8988T (cell line): ENCODE measurements around the gene ISM1.

Experiments used
- DNase-seq: peaks from one replicate; pipeline ENCODE4 v3.0.0; 2011

ISM1 gene

DNA sequence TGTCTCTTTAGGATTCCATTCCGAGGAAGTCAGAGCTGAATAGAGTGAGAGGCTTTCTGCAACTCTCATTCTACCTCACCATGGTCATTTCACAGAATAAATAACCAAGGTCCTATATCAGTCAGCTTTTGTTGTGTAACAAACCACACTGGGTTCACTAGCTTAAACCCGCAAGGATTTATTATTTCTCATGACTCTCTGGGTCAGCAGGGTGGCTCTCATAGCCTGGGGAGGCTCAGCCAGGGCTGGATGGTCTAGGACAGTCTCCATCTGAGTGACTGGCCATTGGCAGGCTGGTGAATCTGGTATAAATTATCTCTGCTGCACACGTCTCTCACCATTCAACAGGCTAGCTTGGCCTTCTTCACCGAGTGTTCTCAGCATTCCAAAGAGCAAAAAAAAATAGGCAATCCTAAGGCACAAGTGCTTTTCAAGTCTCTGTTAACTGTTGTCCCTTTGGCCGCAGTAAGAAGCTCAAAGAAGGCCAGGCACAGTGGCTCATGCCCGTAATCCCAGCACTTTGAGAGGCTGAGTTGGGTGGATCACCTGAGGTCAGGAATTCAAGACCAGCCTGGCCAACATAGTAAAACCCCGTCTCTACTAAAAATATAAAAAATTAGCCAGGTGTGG, 39.7 kb downstream of the ISM1 start:
- DNase-seq, result no peak

DNA sequence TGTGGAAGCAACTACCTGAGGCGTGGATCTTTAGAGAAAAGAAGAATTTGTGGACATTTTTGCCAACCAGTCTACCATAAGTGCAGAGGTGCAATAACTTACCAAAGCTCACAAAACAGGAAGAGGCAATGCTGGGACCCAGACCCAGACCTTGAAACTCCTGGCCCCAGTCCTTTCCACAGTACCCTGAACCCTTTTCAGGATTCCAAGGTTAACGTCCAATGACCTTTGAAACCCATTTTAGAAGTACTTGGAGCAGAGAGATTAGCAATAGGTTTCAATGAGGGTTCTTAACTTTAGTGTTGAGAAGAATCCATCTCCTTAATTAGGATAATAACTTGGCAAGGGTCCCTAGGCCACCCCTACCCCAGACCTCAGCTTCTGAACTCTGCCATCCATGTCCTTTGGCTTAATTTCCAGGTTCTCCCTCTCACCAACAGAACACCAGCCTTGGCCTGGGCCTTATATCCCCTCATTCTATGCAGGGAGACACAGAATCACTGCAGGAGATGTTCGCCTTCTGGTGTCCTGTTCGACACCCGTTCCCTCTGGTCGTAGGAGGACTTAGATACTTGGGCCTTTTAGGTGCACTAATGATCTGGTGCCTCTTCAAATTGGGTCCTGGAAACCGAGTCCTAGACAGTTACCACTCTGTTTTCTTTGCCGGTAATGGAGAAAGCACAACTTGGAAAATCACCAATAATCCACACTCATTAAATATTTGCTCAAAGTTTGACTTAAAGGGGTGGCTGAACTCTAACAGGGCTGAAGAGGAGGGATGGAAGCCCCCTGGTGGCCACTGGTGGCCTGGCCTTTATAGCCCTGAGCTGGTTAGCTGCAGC, 40.6 kb downstream of the ISM1 start:
- DNase-seq, result peak; percentile 55

DNA sequence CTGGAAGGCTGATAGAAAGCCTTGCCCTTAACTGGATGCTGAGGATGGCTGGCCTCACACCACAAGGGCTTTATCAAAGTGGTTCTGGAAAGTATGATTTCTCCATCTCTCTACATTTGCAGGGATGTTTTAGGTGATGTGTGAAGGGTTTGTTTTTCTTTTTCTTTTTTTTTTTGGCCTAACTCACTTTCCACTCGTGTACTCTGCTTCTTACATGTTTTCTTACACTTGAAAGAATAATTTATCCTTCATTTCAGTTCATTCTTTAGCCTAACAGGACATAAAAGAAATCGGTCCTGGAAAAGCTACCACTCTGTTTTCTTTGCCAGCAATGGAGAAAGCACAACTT, 41.2 kb downstream of the ISM1 start:
- no peak for DNase-seq

DNA sequence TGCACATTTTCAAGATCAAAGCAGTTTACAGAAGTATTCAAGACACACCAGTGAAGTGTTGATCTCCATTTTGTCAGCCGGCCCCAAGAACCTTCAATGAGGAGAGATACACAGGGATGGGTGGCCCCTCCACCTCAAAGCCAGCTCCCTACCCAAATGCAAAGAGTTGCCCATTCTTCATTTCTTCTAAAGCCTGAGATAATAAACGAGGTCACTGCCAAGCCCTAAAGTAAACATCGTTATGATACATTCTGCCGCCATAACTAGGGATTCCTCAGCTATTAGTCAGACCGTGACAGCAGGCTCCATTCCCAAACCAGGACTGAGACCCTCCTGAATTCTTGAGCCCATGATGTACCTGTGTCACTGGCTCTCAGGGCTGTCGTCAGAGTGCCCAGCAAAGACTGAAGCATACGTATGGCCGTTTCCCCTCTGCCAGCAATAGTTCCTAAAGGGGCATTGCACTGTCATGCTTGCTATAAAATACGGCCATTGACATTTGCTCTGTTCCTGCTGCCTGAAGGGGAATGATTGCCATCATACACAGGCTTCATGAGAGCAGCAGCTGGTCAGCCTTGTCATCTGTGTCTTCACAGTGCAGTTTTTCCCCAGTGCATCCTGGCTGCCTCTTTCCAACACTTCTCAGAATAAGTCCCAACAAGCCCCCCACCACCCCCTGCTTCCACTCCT, 41.7 kb downstream of the ISM1 start:
- DNase-seq, result no peak

DNA sequence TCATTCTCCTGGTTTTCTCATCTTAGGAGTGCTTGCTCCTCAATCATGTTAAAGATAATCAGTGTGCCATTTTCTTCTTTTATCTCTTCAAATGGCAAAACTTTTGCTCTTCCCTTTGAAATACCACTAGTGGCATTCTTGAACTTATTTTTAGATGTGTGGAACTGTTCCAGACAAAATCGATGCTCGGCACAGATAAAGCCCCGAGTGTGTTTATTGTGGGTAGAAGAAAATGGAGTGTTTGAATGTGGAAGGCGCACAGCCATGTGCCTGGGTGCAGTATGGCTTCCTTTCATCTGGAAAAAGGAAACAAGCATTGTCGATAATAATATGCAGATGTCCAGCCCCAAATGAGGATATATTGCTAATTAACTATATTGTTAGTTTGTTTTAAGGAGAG, 42.4 kb downstream of the ISM1 start:
- no peak for DNase-seq

DNA sequence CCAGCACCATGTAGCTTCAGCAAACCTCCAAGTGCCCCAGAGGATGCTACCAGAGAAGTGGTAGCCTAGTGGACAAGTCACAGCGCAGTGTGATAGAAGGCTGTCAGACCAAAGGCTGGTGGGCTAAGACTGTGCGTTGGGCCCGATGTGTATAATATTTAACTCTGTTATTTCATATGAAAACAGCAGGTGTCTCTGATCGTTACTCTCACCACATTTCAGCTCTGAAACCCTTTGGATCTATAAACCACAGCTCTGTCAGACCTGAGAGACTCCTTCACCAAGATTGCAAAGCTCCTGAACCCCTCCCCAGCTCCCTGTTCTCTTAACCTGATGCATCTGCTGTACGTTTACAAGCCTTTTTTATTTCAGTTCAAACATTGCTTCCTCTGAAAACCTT, 43.8 kb downstream of the ISM1 start:
- DNase-seq, result no peak

DNA sequence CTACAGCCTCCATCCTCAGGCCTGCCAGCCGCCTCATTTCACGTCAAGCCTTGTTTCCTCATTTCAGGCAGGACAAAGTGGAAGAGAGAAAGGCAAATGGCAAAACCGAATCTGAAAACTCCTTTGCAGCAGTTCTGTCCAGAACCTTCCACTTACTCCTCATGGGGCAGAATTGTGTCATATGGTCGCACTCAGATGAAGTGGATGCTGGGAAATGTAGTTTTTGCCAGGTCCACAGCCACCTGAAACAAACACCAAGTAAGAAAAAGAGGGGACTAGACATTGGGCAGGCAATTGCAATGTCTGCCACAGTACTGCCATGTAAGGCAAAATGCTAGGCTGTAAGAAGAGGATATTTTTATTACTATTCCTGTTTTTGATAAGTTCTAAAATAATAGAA, 44.9 kb downstream of the ISM1 start:
- DNase-seq, result no peak

DNA sequence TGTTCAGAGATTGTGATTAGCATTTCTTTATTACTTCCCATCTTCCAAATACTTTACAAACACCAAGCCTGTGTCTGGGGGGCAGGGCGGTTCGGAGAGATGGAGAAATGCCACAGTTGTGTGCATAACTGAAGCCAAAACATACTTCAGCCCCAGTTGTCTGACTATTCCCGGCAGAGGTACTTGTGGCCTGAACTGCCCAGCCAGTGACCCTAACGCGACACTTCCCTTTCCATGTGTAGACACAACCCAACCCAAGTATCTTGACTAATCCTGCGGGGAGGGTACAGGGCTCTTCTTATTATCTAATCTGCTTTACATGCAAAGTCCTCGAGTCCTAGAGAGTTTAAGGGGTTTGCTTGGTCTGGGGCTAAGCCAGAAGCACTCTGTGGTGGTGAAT, 46.2 kb downstream of the ISM1 start:
- DNase-seq, result no peak

DNA sequence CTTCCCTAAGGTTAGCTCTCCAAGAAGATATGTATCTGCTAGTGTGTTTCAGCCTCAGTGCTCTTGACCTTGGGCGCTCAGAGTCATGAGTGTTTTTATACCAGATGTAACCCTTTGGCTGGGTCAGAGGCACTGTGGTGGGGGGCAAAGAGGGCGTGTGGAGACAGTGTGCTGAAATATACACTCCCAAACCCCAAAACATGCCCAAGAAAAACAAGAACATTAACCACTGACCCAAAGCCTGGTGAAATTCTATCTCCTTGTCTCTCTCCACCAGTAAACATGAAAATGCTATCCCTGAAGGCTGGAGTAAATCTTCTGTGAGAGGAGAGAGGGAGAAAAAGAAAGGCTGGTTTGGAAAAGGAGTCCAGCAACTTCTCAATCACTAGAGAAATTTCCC, 47.9 kb downstream of the ISM1 start:
- no peak for DNase-seq

DNA sequence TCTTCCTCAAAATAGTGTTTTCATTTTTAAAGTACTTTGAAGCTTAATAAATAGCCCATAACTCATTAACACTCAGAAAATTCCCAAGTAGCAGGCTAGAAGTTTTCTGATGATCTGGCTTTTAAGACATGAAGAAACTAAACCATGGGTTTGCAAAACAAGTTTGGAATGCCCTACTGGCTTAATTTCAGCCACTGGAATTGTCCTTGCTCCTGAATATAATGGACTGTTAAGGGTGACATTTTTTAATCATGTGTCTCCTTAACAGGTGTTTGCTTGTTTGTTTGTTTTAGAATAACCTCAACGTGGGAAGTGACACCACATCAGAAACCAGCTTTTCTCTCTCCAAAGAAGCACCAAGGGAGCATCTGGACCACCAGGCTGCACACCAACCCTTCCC, 49.1 kb downstream of the ISM1 start:
- DNase-seq, result no peak

DNA sequence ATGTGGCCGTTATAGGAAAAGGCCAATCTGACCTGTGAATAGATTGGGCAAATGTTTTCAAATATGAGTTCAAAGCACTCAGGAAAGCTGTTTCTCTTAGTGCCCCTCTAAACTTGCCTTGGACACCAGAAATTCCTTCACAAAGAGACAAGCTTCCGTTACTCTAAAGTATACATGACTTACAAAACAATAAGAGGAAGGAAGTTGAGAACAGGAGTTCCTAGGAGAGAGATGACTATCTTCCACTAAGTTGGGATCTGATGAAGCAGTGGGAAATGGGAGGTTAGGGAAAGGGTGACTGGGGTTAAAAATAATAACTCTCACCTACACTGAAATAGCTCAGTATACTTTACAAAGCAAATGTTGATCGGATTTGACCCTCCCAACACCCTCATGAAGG, 50.0 kb downstream of the ISM1 start:
- no peak for DNase-seq

DNA sequence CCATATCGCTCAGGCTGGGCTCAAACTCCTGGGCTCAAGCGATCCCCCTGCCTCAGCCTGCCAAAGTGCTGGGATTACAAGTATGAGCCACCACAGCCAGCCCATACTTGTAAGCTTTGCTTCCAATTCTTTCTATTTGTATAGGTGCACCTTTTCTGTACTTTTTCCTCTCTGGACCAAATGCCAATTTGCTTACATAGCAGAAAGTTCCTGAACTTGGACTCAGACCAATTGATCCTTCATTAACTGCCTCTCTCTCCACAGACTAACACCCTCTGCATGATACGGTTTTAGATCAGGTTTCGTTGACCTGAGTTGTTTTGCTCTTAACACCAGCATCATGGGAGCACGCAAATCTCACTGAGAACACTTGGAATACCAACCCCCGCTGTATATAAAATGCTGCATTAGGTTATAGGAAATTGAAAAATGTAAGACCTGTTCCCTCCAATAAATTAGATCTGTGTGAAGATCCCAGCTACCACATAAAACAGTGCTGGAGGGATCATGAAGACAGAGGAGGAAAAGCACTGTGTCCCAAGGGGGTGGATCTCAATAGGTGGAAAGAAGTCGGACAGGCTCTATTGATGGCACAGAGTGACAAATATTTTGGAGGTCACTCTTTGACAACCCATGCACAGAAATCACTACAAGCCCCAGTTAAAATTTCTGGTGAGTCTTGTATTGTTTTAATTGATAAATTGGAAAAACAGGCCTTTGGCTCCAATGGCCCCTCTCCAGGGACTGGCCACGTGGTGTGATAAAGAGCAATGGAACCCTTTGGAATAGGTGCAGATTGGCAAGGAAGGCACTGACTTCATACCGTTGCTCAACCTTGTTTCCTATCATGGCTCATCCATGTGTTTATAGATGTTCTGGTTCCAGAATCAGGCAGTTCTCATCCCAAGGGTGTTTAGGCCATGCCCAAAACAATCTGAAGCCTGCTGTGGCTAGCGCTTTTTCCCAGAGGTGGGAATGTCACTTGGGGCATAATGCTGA, 51.2 kb downstream of the ISM1 start:
- DNase-seq, result no peak

DNA sequence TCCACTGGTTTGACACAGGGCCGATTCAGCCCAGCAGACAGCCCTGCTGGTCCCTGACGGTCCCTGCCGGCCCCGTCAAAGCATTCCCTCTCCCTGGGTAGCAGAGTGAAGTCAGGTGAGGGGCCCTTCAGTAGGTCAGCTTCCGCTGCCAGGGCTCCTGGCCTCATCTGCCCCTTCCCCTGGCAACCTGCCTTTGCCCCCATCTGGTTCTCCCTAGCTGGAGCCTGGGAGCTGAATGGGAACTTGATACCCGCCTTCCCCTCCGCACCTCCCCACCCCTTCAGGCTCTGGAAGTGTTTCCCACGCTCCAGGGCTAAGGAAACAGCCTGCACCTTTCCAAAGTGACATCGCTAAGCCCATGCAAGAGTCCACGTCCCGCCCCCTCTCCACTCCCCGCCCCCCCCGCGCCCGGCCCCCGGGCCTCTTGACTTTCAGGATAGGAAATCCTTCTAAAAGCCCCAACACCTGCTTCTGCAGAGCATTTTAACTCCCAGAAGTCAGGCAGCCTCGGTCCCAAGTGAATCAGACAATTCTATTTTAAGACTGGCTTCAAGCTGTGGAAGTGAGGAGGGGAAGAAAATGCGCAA, 53.3 kb downstream of the ISM1 start:
- DNase-seq, result no peak

DNA sequence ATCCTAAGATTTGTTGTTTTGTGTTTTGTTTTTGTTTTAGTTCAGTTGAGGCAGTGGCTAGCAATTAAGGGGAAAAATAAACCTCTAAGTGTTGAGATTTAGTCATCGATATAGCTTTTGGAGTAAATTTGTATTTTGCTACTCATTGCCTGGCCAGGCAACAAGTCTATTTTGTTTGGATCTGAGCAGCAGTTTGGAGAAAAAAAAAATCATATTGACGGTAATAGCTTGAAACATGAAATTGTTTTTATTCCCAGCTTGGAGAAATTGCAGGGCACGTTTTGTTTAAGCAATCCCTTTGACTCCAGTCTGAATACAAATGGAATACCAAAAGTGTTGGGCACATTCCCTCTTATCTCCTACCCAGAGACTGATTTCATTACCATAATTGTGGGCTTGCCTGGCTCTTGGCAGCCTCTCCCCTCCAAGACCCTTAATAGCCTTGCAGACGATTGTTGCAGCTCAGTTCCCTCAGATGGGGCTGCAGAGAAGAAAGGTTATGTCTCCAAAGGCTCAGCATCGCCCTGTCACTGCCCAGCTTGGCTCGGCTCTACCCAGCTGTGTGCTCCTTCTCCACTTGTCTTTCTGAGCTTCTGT, 56.0 kb downstream of the ISM1 start:
- DNase-seq, result no peak

DNA sequence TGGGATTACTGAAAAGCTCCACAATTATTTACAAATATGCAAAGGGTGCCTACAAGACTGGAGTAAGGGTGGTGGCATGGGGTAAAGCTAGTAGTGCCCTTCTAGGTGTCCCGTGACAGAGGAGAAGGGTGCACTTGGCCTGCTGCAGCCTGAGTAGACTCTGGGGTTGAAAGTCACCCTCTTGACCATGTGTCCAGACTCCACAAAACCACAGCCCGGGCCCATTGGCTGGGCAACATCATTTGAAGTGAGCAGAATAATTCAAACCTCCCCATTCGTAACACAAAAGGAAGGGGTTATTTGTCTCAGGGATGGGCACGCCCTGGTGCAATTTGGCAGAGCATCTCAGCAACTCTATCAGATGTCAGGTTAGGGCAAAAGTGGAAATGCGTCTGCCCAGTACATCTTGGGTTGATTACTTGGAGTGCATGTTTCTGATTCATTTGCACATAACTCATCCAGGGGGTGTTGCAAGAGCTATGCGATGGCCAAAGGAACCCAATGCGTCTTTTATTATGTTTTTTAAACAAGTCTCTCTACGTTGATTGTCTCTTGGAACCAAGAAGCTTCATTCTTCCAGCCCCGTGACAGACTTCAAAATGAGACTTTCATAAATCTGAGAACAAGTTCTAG, 56.7 kb downstream of the ISM1 start:
- DNase-seq, result no peak

DNA sequence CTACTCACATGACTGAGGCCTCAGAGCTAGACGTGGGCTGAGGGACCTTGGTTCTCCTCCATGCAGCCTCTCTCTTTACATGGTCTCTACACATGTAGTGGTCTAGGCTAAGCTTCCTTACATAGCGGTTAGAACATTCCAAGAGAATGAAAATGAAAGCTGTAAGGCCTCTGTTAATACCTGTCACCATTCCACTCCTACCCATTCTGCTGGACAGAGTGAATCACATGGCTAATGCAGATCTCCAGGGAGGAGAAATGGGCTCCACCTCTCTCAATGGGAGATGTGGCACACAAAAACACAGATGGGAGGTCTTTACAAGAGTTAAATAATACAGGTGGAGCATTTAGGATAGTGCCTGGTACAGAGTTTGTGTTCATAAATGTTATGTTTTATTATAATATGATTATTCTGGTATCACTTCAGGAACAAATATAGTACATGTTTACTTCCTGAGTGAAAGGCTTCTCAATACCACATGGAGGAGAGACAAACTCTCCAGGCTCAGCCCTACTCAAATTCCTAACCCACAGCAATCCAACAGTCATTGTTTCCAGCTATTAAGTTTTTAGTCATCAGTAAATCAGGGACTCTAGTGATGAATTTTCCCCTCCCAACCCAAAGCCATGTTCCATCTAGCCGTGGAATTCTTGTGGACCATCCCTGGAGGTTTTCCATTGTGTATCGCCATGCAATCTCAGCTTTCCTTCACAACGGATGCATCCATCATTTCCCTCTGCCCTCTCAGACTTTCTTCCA, 57.9 kb downstream of the ISM1 start:
- DNase-seq, result no peak

DNA sequence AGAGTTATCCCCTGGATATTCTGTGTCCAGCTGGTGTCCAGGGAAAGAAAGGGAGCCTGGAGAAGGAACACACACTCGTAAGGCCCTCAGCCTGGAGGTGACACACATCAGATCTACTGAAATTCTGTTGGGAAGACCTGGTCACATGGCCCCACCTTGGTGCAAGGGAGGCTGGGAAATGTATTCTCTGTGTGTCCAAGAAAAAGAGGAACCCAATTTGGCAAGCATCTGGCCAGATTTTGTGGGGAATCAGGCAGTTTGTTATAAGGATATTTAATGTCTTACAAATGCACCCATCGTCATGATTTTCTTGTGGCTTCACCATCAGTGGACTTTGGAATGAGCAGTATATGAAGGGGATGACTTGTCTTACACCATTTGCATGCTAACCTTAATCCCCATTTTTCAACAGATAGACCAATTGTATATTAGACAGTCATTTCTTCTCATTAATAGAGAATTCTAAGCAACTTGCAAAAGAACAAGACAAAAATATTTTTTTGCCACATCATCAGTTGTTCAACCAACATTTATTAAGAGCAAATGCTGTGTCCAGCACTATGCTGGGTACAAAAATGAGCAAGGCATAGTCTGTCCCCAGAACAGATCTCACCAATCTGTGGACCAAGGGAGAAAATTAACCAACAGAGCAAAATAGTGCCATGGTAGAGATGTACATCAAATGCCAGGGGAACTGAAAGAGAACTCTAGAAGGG, 59.7 kb downstream of the ISM1 start:
- DNase-seq, result no peak

DNA sequence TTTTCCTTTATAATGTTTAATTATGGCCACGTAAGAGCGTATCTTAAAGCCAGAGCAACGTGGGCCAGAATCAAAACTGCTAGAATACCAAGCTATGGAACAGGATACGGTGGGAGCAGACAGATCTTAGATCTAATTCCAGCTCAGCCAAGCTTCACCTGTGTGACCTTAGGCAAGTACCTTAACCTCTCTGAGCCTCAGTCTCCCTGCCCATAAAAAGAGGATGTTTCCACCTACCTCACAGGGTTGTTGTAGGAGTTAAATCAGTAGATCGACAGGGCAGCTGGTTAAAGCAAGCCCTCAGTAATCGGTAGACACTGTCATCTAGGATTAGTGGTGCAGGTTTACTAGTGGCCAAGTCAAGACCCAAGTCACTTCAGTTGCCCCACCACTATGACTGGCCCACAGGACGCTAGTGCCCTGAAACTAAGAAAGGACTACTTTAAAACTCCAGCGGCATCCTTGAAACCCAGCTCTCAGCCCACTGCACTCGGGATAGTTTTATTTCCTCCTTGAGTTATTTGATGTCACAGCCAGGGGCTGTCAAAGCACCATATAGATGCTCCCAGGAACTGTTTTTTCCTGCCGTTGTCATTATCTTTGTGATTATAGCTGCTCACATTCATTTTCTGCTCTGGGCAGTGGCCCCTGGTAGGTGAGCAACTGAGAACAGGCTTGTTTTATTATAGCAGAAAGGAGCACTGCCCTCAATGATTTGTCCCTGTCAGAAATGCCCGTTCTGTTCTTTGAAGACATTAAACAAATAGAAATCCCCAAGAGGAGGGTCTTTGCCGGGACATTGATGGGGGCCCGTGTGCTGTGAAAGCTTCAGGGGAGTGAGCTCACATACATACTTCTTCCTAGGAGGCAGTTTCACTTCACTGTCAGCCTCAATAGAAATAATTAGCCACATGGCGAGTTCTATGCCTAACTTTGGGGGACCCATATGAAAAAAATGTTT, 63.1 kb downstream of the ISM1 start:
- no peak for DNase-seq

DNA sequence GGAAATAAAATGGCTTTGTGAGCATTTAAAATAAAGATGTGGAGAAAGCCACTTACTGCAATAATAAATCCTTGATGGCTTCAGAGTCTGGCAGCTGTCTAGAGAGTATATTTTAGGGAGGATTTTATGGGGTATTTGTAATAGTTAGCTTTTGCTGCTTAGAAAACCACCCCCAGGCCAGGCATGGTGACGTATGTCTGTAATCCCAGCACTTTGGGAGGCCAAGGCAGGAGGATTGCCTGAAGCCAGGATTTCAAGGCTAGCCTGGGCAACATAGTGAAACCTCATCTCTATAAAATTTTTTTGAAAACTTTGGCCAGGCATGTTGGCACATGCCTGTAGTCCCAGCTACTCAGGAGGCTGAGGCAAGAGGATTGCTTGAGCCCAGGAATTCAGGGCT, 63.8 kb downstream of the ISM1 start:
- DNase-seq, result no peak
